A673 (cell line): ENCODE results near the gene RAPGEF2.

Experiments
- CTCF ChIP-seq: fragments of 300-800, 200-600 bp; sonication (generic); conservative IDR thresholded peaks from 2 replicates; pipeline ENCODE4 v1.5.1; 2017; ENCODE audit warnings: low read depth, mild to moderate bottlenecking, antibody characterized with exemption, low read length, moderate library complexity, mixed read lengths
- EZH2 ChIP-seq: fragments of 200-600 bp; sonication (generic); IDR thresholded peaks from 2 replicates; pipeline ENCODE4 v1.6.1; 2017; ENCODE audit warnings: borderline replicate concordance, low read depth, mild to moderate bottlenecking, mixed read lengths, antibody characterized with exemption, low read length; ENCODE audit not compliant: poor library complexity, severe bottlenecking

- TF ChIP-seq CTCF (no peak), EZH2 (no peak)
Measured at GRCh38 chr4:159289682-159290081, 186.8 kb downstream of the RAPGEF2 start.
